Measurements from ENCODE around the gene KLHL14.

- TF ChIP-seq EP300 (IDR thresholded peaks at IDR 0.05; ENCODE audit: low read depth), result no peak
- TF ChIP-seq CTCF (IDR thresholded peaks at IDR 0.05), result no peak
- TF ChIP-seq POLR2A (IDR thresholded peaks at IDR 0.05), result no peak
- TF ChIP-seq POLR2AphosphoS5 (IDR thresholded peaks at IDR 0.05), result no peak
Measured at GRCh38 chr18:32754508-32755263, 18.1 kb downstream of the KLHL14 start.
